Psoas muscle (tissue), 8 donors: ENCODE measurements around the gene TPBGL. TPM values are rescaled to one million over a fixed set of nuclear protein-coding genes. Genes with fewer than 3 reads are reported as not detected.
"Not testable (repeated sequence)": the region's sequence is repeated elsewhere in the genome, so short reads cannot be mapped to it uniquely, and the experiment has no call there.

Source experiments
- ATAC-seq, 4 donors: fragments of 200-7000 bp; cut with Tn5 transposase; one replicate each; pipeline ENCODE4 v1.9.1; 2020; ENCODE audit warnings: moderate library complexity in 3 of 4, mild to moderate bottlenecking in 2 of 4
- DNase-seq, 2 donors: peaks; one replicate each; pipeline ENCODE4 v3.0.0-alpha.2; 2020
- H3K27ac ChIP-seq: fragments of 200-600 bp; one replicate; pipeline ENCODE4 v1.8.0; 2022
- H3K27me3 ChIP-seq, 3 donors: fragments of 200-600 bp in 1 of 3; one replicate each; pipeline versions ENCODE4 v1.6.1 to v1.8.0; 2013 to 2022; ENCODE audit warnings: low read length in 2 of 3, mild to moderate bottlenecking in 2 of 3, moderate library complexity in 1 of 3; ENCODE audit not compliant: insufficient read depth in 3 of 3
- H3K36me3 ChIP-seq, 2 donors: fragments of 200-600 bp in 1 of 2; one replicate each; pipeline versions ENCODE4 v1.6.1 to v1.8.0; 2013 to 2022; ENCODE audit warnings: low read depth in 1 of 2, mild to moderate bottlenecking in 1 of 2, moderate library complexity in 1 of 2; ENCODE audit not compliant: insufficient read depth in 1 of 2
- H3K4me1 ChIP-seq: fragments of 200-600 bp; one replicate; pipeline ENCODE4 v1.8.0; 2022
- H3K4me3 ChIP-seq: fragments of 200-600 bp; one replicate; pipeline ENCODE4 v1.8.0; 2022; ENCODE audit warnings: mild to moderate bottlenecking
- H3K9me3 ChIP-seq: fragments of 200-600 bp; one replicate; pipeline ENCODE4 v1.8.0; 2022
- CTCF ChIP-seq: fragments of 200-600 bp; IDR thresholded peaks from one replicate; pipeline ENCODE4 v1.8.0; 2022; ENCODE audit warnings: antibody characterized with exemption
- WGBS, 3 donors: extraction: QIAGEN DNeasy Blood & Tissue Kit; methylation state at CpG; one replicate each; pipeline versions ENCODE4 v1.1.6 to v1.1.7; 2013; 5-methylcytosine and 5-hydroxymethylcytosine counted together
- intact Hi-C, 2 donors: fragments of 100-400 bp; cut with DNase I; formaldehyde crosslinking; loops; one replicate each; pipeline versions ENCODE4 v1.11.0 to v1.14.2; 2022
- polyA plus RNA-seq, 3 donors: library from polyadenylated mRNA; stranded (reverse); fragments of 200-250 nt; gene quantifications; one replicate each; pipeline ENCODE4 v1.2.3, GENCODE V29; 2013
- total RNA-seq, 4 donors: library from RNA; stranded (reverse); fragmentation: NEBNext Ultra II Directional in 2 of 4; extraction: Animal tissue kit (Norgen Biotek cat#: 25700) in 2 of 4; gene quantifications; one replicate each; pipeline versions ENCODE4 v1.2.1 to v1.2.4, GENCODE V29; 2021 to 2023
- donor health status: healthy with polysubstance abuse.
- donor health status: DM: no; HTN: no; CAD: no; lungs with moderate emphysema.
- donor health status: Bipolar disorder and iron deficiency.
- donor health status: healthy.
- donor health status: DM: yes; HTN: yes; CAD: no.
- donor health status: DM: no; HTN: no; CAD: no.
- donor health status: DM: no; HTN: no; CAD: no.
- donor health status: DM: yes; HTN: yes; CAD: no.

The TPBGL gene
- total and polyA plus RNA-seq, 7 donors: 0.01 to 0.11 (median 0.05) TPM; not detected in 4

- intact Hi-C loops: no loop called here
- Histone ChIP-seq H3K4me1 (no peaks in the 10 kb centered on the region), H3K36me3 (peaks cover 0 to 30% of the 10 kb centered on the region in 2 donors), H3K27me3 (no peaks in the 10 kb centered on the region), H3K4me3 (no peak overlapping the region), H3K9me3 (no peaks in the 10 kb centered on the region), H3K27ac (no peak overlapping the region)
- no peak for ATAC-seq
- DNase-seq: no peak
- TF ChIP-seq CTCF: no peak
- WGBS, 3 donors: 90 to 92% (median 91%) methylated on average over 15 of the region's 15 CpGs
Observed at GRCh38 chr11:75273411-75274391, 33.1 kb downstream of the TPBGL start.

GRCh38 chr11:75274716-75275115 is 34.1 kb downstream of the TPBGL start:
- intact Hi-C loops, H3K9me3 ChIP-seq, ATAC-seq, H3K27ac ChIP-seq, H3K27me3 ChIP-seq, DNase-seq, H3K4me1 ChIP-seq, H3K4me3 ChIP-seq: not testable (repeated sequence)
- 85 to 95% (median 92%) methylated on average over 3 of the region's 3 CpGs for WGBS, 3 donors
- peaks cover 0 to 39% of the 10 kb centered on the region in 2 donors for H3K36me3 ChIP-seq

- ATAC-seq (no peak), DNase-seq (peak in 1 of 2 donors; percentile 68)
- no peaks in the 10 kb centered on the region for H3K4me1 ChIP-seq
- H3K36me3 ChIP-seq: peaks cover 0 to 40% of the 10 kb centered on the region in 2 donors
- no peak overlapping the region for H3K4me3 ChIP-seq
- H3K27ac ChIP-seq: no peak overlapping the region
- intact Hi-C loops: no loop called here
- H3K9me3 ChIP-seq: no peaks in the 10 kb centered on the region
- no peak for TF ChIP-seq CTCF
- no peaks in the 10 kb centered on the region for H3K27me3 ChIP-seq
- WGBS, 3 donors: 65 to 76% (median 70%) methylated on average over 6 of the region's 6 CpGs
Observed at GRCh38 chr11:75275581-75275980, 35.0 kb downstream of the TPBGL start.

GRCh38 chr11:75276186-75276585 is 35.6 kb downstream of the TPBGL start:
- ATAC-seq: no peak
- no peak for TF ChIP-seq CTCF
- intact Hi-C loops: no loop called here
- Histone ChIP-seq H3K36me3 (peaks cover 0 to 39% of the 10 kb centered on the region in 2 donors), H3K4me3 (no peak overlapping the region), H3K4me1 (no peaks in the 10 kb centered on the region), H3K27ac (no peak overlapping the region), H3K9me3 (no peaks in the 10 kb centered on the region), H3K27me3 (no peaks in the 10 kb centered on the region)
- DNase-seq: no peak
- 82 to 85% (median 84%) methylated on average over 2 of the region's 2 CpGs for WGBS, 3 donors

- DNase-seq (no peak), ATAC-seq (no peak)
- H3K4me1 ChIP-seq: no peaks in the 10 kb centered on the region
- 78 to 82% (median 80%) methylated on average over 6 of the region's 6 CpGs for WGBS, 3 donors
- TF ChIP-seq CTCF: no peak
- intact Hi-C loops: no loop called here
- no peak overlapping the region for H3K27ac ChIP-seq
- peaks cover 0 to 36% of the 10 kb centered on the region in 2 donors for H3K36me3 ChIP-seq
- H3K4me3 ChIP-seq: no peak overlapping the region
- H3K27me3 ChIP-seq: no peaks in the 10 kb centered on the region
- H3K9me3 ChIP-seq: no peaks in the 10 kb centered on the region
Observed at GRCh38 chr11:75276686-75277085, 36.1 kb downstream of the TPBGL start.
